ENCODE results near the gene HYAL2.

- TF ChIP-seq CTCF (IDR thresholded peaks at IDR 0.05; ENCODE audit: poor library complexity, severe bottlenecking), result no peak
- TF ChIP-seq TAF1 (IDR thresholded peaks at IDR 0.05; ENCODE audit: low read depth), result no peak
- no peak for TF ChIP-seq EP300 (conservative IDR thresholded peaks at IDR 0.05; ENCODE audit: poor library complexity, severe bottlenecking)
- TF ChIP-seq MXI1 (conservative IDR thresholded peaks at IDR 0.05; ENCODE audit: poor library complexity, severe bottlenecking), result no peak
- no peak for TF ChIP-seq POLR2AphosphoS5 (IDR thresholded peaks at IDR 0.05)
- no peak for TF ChIP-seq RAD21 (conservative IDR thresholded peaks at IDR 0.05)
- TF ChIP-seq REST (IDR thresholded peaks at IDR 0.05; ENCODE audit: borderline replicate concordance), result no peak
- no peak for TF ChIP-seq EZH2 (IDR thresholded peaks at IDR 0.05; ENCODE audit: borderline replicate concordance, insufficient read depth, low read length, poor library complexity, severe bottlenecking)
Measured at GRCh38 chr3:50358355-50358910, 35.9 kb upstream of the HYAL2 start.

All from neural cell (in vitro differentiated cells).